ENCODE data around the gene CMTM4. TPM values are rescaled to one million over a fixed set of nuclear protein-coding genes. Genes with fewer than 3 reads are reported as not detected.

CMTM4 gene
- total and polyA plus RNA-seq, 2 of the 8 experiments (the other 6 are each of a cell fraction or from before 2014, with no cell fraction given), result 35.3 to 51.7 TPM

DNA sequence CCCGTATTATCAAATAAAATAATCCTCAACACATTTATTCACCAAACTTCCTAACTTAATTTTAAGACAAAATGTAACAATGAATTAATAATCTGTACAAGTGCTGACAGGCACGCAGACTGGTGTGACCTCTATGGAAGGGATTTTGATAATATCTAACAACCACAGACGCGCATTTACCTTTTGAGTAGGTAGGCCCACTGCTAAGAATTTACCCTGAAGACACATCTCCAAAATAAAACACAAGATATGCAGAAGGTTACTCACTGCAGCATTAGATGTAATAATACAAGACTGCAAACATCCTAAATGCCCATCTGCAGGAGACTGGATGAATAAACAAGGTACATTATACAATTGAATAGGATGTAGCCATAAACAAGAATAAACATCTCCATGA is 22.7 kb upstream of the CMTM4 start:
- H4K8ac ChIP-seq (ENCODE audit: extremely low read depth, insufficient read depth, low read length), result no peak overlapping the region
- no peak overlapping the region for H2BK12ac ChIP-seq (ENCODE audit: low read depth, low read length)
- no peak overlapping the region for H3K4me2 ChIP-seq (ENCODE audit: insufficient read depth in 1 of 2, low read depth in 2 of 2, low read length in 2 of 2)
- CTCF ChIA-PET (ENCODE audit: partially characterized antibody), result interaction anchor here (4.3 kb wide), 1 partner anchor 8 kb away, joined by 35 read pairs; no protein-coding TSS in a partner anchor
- H3K36me3 ChIP-seq (ENCODE audit: control insufficient read depth in 2 of 4, insufficient read depth in 4 of 4, low read length in 3 of 4), result peaks cover 9 to 34% (median 20%) of the 10 kb centered on the region in 4 experiments; a peak in 7 of 8 replicates
- H3K27ac ChIP-seq (ENCODE audit: low read depth, low read length), result no peak overlapping the region
- WGBS, 2 experiments (ENCODE audit: extremely low coverage in 1 of 2, insufficient coverage in 1 of 2, insufficient read length in 1 of 2, insufficient replicate concordance in 2 of 2, low coverage in 1 of 2, low lambda C conversion rate in 2 of 2, missing lambda C conversion rate in 1 of 2), result 94 to 100% methylated on average over 1 to 4 of the region's 4 CpGs
- peaks cover 2 to 5% of the 10 kb centered on the region in 2 experiments for H4K20me1 ChIP-seq (replicated peaks in 1 of 2; ENCODE audit: control insufficient read depth in 1 of 2, insufficient read depth in 2 of 2, low read length in 2 of 2)
- no peak overlapping the region for H2BK120ac ChIP-seq (replicated peaks; ENCODE audit: low read depth, low read length)
- no peak overlapping the region for H3K4ac ChIP-seq (replicated peaks; ENCODE audit: insufficient read length, low read depth, low read length)
- no peaks in the 10 kb centered on the region for H3K79me1 ChIP-seq (ENCODE audit: low read depth, low read length)
- no peak overlapping the region for H2AK5ac ChIP-seq (ENCODE audit: low read depth, low read length)
- H2BK5ac ChIP-seq (ENCODE audit: low read depth, low read length), result no peak overlapping the region
- FAIRE-seq, result no peak
- no peak overlapping the region for H3K56ac ChIP-seq (replicated peaks; ENCODE audit: insufficient read length, low read depth, low read length)
- H3K9ac ChIP-seq (replicated peaks in 1 of 4; ENCODE audit: extremely low read depth in 1 of 4, low read depth in 3 of 4, low read length in 3 of 4), result no peak overlapping the region
- H3K79me2 ChIP-seq (ENCODE audit: control insufficient read depth in 1 of 2, insufficient read depth in 2 of 2, low read length in 2 of 2), result no peaks in the 10 kb centered on the region
- H4K5ac ChIP-seq (ENCODE audit: insufficient read length, low read depth, low read length), result no peak overlapping the region
- no peaks in the 10 kb centered on the region for H3K23me2 ChIP-seq (ENCODE audit: low read depth, low read length)
- no peak overlapping the region for H3K14ac ChIP-seq (ENCODE audit: insufficient read length)
- no peak overlapping the region for H3K23ac ChIP-seq (ENCODE audit: insufficient read length)
- no peak overlapping the region for H4K91ac ChIP-seq (replicated peaks; ENCODE audit: insufficient read length, low read length)
- no peak overlapping the region for H2BK20ac ChIP-seq (ENCODE audit: low read length)
- H3K9me3 ChIP-seq (ENCODE audit: insufficient read depth in 2 of 2, low read depth in 1 of 2, low read length in 1 of 2), result no peaks in the 10 kb centered on the region
- POLR2A ChIA-PET (ENCODE audit: partially characterized antibody), result interaction anchor here (1.7 kb wide), 1 partner anchor 19 kb away, joined by 9 read pairs; no protein-coding TSS in a partner anchor
- H2AFZ ChIP-seq (ENCODE audit: low read length), result no peak overlapping the region
- H3K4me3 ChIP-seq (ENCODE audit: extremely low read depth in 1 of 4, insufficient read depth in 2 of 4, low read depth in 3 of 4, low read length in 4 of 4), result no peak overlapping the region
- H3K27me3 ChIP-seq (replicated peaks in 1 of 4; ENCODE audit: control insufficient read depth in 3 of 4, extremely low read depth in 1 of 4, insufficient read depth in 3 of 4, low read length in 3 of 4), result no peaks in the 10 kb centered on the region
- no peak overlapping the region for H3K18ac ChIP-seq (ENCODE audit: extremely low read depth, low read length)
- DNase-seq (ENCODE audit: low read depth in 1 of 2, low spot score in 2 of 2), result no peak
- no peaks in the 10 kb centered on the region for H3K4me1 ChIP-seq (replicated peaks in 1 of 4; ENCODE audit: control insufficient read depth in 3 of 4, insufficient read depth in 4 of 4, low read length in 3 of 4)
- no peak overlapping the region for H2BK15ac ChIP-seq (ENCODE audit: low read length)
- TF ChIP-seq GABPA (IDR thresholded peaks at IDR 0.05; ENCODE audit: borderline replicate concordance, insufficient read depth, low read length) (no peak), POLR2A (IDR thresholded peaks at IDR 0.05; ENCODE audit: control extremely low read depth in 1 of 2, low read depth in 2 of 2, low read length in 2 of 2) (no peak), RFX5 (IDR thresholded peaks at IDR 0.05; ENCODE audit: borderline replicate concordance, low read depth, low read length) (no peak), PHF8 (conservative IDR thresholded peaks at IDR 0.05; ENCODE audit: low read depth, low read length) (no peak), SP2 (IDR thresholded peaks at IDR 0.05; ENCODE audit: low read length) (no peak), RXRA (IDR thresholded peaks at IDR 0.05; ENCODE audit: insufficient read depth, low read depth, low read length) (no peak), ZNF274 (IDR thresholded peaks at IDR 0.05; ENCODE audit: borderline replicate concordance, extremely low read depth, low read length) (no peak), TAF7 (optimal IDR thresholded peaks at IDR 0.05; ENCODE audit: borderline replicate concordance, low read depth, low read length) (no peak), TCF12 (IDR thresholded peaks at IDR 0.05; ENCODE audit: low read depth, low read length) (no peak), KDM5A (IDR thresholded peaks at IDR 0.05; ENCODE audit: low read length) (no peak), SIX5 (IDR thresholded peaks at IDR 0.05; ENCODE audit: low read depth, low read length) (no peak), GTF2F1 (IDR thresholded peaks at IDR 0.05; ENCODE audit: borderline replicate concordance, low read depth, low read length) (no peak)
- TF ChIP-seq, protein P1, sequence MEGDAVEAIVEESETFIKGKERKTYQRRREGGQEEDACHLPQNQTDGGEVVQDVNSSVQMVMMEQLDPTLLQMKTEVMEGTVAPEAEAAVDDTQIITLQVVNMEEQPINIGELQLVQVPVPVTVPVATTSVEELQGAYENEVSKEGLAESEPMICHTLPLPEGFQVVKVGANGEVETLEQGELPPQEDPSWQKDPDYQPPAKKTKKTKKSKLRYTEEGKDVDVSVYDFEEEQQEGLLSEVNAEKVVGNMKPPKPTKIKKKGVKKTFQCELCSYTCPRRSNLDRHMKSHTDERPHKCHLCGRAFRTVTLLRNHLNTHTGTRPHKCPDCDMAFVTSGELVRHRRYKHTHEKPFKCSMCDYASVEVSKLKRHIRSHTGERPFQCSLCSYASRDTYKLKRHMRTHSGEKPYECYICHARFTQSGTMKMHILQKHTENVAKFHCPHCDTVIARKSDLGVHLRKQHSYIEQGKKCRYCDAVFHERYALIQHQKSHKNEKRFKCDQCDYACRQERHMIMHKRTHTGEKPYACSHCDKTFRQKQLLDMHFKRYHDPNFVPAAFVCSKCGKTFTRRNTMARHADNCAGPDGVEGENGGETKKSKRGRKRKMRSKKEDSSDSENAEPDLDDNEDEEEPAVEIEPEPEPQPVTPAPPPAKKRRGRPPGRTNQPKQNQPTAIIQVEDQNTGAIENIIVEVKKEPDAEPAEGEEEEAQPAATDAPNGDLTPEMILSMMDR (IDR thresholded peaks at IDR 0.05; ENCODE audit: control extremely low read depth in 1 of 3, insufficient read depth in 1 of 3, low read depth in 1 of 3, low read length in 3 of 3), result no peak

All from H1 (cell line).